Hippocampal formation (tissue), 2 donors: ENCODE measurements around the gene EEF2K.
A peak's percentile ranks its signal among the peaks of the same experiment; 100 is the strongest.
"Not testable (repeated sequence)": the region's sequence is repeated elsewhere in the genome, so short reads cannot be mapped to it uniquely, and the experiment has no call there.

Experiments used
- DNase-seq, 2 donors: peaks; one replicate each; lab custom pipeline; 2025; lab: John Stamatoyannopoulos, UW

The EEF2K gene

GRCh38 chr16:22213236-22213635 is 7.2 kb downstream of the EEF2K start:
- no peak for DNase-seq

DNA sequence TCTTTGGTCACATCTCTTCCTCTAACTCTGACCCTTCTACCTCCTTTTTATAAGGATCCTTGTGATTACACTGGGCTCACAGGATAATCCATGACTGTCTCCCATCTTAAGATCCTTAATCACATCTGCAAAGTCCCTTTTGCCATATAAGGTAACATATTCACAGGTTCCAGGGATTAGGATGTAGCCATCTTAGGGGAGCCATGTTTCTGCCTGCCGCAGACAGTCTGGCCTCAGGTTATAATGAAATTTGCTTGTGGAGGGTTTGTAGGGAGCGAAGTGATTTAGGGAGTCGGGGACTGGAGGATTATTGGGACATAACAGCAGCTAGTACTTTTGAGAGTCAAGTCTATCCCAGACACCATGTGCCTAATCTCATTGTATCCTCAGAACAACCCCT is 7.7 kb downstream of the EEF2K start:
- no peak for DNase-seq

DNA sequence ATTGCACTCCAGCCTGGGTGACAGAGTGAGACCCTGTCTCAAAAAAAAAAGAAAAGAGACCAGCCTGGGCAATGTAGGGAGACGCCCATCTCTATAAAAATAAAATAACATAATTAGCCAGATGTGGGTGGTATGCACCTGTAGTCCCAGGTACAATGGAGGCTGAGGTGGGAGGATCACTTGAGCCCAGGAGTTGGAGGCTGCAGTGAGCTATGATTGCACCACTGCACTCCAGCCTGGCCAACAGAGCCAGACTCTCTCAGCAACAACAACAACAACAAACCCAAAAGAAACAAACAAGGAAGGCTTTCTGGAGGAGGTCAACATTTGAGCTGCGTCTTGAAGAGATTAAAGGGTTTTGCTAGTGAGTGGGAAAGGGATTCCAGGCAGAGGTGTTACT is 8.3 kb downstream of the EEF2K start:
- DNase-seq = no peak

- DNase-seq = no peak
Measured at GRCh38 chr16:22214889-22215288, 8.8 kb downstream of the EEF2K start.

DNA sequence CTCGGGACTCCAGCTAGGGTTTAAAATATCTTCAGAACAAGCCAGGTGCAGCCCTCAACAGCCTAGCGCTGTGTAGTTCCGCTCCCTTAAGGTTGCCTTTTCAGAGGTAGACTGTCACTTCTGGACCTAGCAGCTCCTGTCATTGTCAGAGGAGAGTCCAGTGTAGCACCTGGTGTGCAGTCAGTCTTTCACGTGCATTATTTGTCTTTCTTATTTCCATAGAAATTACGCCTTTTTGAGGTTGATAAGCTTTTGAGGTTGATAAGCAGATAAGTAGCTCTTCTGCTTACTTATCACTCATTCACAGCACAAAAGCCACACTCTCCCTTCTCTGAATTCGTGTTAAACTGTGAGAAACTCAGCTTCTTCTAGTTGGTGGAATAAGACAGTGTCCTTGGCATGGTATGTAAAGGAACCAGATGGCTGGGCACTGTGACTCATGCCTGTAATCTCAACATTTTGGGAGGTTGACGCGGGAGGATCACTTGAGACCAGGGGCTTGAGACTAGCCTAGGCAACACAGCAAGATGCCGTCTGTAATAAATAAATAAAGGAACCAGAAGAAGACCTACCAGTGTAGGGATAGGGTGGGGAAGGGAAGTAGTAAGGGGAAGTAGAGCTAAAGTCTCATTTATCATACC is 10.2 kb downstream of the EEF2K start:
- no peak for DNase-seq

- not testable (repeated sequence) for DNase-seq
Measured at GRCh38 chr16:22216832-22217225, 10.8 kb downstream of the EEF2K start.

- DNase-seq = no peak
Measured at GRCh38 chr16:22217890-22218730, 12.0 kb downstream of the EEF2K start.

- DNase-seq = no peak
Measured at GRCh38 chr16:22219389-22220068, 13.5 kb downstream of the EEF2K start.

- DNase-seq = no peak
Measured at GRCh38 chr16:22220069-22220440, 14.0 kb downstream of the EEF2K start.

DNA sequence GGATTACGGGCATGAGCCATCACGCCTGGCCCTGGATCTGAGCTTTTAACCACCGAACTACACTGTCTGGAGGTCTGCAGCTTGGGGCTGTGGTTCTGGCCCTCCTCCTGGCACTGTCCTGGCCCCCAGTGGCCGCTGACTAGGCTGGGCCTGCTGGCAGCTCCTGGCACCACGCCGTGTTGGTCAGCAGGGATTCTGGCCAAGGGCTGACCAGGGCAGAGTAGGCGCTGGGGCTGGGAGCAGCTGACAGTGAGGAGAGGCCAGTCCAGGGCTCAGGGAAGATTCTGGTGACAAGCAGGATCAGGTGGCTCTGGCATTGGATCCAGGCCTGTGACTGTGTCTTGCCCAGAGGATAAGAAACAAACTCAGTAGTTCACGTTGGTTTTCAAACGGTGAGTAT is 14.6 kb downstream of the EEF2K start:
- peak; percentile 23 to 53 for DNase-seq

- DNase-seq = no peak
Measured at GRCh38 chr16:22222006-22222405, 15.9 kb downstream of the EEF2K start.

GRCh38 chr16:22222998-22223397 is 16.9 kb downstream of the EEF2K start:
- DNase-seq = no peak

GRCh38 chr16:22225060-22225459 is 19.0 kb downstream of the EEF2K start:
- peak; percentile 7 to 34 for DNase-seq

DNA sequence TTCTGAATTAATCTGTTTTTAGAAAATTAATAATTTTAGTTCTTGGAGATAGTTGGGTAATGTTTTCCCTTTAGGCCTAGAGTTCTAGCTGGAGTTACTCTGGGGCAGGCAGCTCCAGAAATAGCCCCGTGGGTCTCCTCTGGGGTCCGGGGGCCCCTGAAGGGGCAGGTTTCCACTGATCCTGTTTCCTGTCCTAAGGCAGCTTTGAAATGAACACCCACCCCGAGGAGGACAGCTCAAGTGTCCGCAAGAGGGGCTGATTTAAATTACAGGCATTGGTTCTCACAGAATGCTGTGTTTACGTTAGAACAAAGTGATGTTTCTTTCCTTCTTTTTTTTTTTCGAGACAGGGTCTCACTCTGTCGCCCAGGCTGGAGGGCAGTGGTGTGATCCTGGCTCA is 23.8 kb downstream of the EEF2K start:
- DNase-seq = no peak

- no peak for DNase-seq
Measured at GRCh38 chr16:22232277-22233036, 26.4 kb downstream of the EEF2K start.

- DNase-seq = no peak
Measured at GRCh38 chr16:22233037-22233372, 26.9 kb downstream of the EEF2K start.

DNA sequence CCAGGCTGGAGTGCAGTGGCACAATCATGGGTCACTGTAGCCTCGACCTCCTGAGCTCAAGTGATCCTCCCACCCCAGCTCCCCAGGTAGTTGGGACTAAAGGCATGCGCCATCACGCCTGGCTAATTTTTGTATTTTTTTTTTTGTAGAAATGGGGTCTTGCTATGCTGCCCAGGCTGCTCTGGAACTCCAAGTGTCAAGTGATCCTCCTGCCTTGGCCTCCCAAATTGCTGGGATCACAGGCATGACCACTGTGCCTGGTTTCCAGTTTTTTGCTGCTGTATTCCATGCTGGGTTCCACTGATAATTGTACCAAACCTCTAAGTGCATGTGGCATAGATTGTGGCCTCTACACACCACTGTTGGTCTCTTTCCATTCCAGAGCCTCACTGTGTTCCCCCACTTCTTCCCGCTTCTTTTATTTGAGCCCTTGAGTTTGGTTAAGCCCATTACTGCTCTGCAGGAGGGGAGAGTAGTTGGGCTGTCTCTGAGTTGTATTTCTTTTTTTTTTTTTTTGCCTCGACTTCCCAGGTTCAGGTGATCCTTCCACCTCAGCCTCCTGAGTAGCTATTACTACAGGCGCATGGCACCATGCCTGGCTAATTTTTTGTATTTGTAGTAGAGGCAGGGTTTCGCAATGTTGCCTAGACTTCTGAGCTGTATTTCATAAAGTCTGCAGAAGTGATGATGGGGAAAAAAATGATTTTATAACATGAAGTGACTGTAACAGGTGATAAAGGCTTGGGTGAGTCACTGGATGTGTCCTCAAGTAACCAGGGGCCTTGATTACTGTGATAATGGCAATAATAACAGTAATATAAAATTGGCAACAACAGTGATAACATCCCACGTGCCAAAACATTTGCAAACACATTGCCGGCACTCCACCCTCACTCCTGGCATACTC is 30.0 kb downstream of the EEF2K start:
- no peak for DNase-seq

DNA sequence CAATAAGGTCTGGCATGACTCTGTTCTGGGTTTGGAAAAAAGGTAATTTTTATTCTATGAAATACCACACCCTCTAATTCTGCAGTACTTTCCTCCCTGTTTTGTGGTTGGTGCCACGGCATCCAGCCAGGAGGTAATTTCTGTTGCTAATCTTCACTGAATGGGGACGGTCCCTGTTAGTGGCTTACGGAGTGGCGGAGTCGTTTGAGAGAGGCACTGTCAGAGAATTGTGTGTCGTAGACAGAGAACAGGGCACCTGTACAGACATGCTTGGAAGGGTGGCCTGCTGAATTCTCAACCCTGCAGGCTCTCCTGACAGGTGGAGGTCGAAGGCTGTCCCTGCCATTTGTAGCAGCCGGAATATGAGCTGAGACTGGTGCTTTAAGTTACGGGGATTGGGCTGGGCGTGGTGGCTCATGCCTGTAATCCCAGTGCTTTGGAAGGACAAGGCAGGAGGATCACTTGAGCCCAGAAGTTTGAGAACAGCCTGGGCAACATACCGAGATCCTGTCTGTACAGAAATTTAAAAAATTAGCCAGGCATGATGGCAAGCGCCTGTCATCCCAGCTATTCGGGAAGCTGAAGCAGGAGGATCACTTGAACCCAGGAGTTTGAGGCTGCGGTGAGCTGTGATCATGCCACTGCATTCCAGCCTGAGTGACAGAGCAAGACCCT is 33.2 kb downstream of the EEF2K start:
- DNase-seq = no peak

DNA sequence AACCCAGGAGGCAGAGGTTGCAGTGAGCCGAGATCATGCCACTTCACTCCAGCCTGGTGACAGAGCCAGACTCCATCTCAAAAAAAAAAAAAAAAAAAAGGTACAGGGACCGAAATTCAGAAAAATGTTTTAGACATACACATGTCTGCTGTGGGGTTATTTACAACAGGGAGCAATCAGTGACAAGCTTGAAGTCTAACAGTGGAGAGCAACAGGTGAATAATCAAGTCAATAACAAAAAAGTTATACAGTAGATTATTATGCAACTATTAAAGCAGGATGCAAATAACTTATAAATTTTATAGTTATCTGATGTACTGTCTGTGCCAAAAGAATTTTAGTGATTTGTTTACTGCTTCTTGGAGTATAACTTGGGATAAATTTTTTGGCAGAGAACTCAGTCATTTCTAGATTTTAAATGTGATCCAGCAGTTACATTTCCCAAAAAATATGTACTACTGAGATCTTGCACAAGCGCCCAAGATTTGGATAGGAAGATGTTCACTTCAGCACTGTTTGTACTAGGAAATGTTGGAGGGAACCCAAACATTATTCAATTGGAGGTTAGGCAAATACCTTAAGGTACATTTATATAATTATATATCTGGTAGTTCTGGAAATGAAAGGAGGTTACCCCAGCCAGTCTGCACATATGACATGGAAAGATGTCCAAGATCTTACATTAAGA is 34.1 kb downstream of the EEF2K start:
- no peak for DNase-seq

- no peak for DNase-seq
Measured at GRCh38 chr16:22250522-22250921, 44.4 kb downstream of the EEF2K start.
